HG02973 (cell line): ENCODE measurements around the gene DLST.

Source experiments
- ATAC-seq: cut with Tn5 transposase; IDR thresholded peaks from one replicate; pipeline ENCODE4 v1.9.1; 2021; ENCODE audit warnings: moderate library complexity; ENCODE audit not compliant: unreplicated experiment

The DLST gene

GRCh38 chr14:74893614-74894091 is 11.9 kb downstream of the DLST start:
- peak; percentile 56 for ATAC-seq

GRCh38 chr14:74896400-74896799 is 14.7 kb downstream of the DLST start:
- ATAC-seq: no peak

- ATAC-seq: no peak
Observed at GRCh38 chr14:74897642-74898041, 15.9 kb downstream of the DLST start.

DNA sequence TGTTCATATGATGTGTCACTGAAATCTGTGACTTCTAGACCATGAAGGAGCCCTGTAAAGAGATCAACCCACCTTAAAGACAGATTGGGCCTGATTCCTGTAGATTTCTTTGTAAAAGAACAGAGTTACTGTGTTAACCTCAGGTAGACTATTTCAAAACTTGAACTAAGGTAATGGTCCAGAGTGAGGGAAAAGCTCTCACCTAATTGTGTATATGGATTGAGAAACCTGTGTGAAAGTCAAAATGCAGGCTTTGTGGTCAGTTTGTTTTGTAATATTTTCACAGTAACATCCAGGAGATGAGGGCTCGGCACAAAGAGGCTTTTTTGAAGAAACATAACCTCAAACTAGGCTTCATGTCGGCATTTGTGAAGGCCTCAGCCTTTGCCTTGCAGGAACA is 16.4 kb downstream of the DLST start:
- no peak for ATAC-seq

GRCh38 chr14:74898694-74899093 is 17.0 kb downstream of the DLST start:
- ATAC-seq: no peak

DNA sequence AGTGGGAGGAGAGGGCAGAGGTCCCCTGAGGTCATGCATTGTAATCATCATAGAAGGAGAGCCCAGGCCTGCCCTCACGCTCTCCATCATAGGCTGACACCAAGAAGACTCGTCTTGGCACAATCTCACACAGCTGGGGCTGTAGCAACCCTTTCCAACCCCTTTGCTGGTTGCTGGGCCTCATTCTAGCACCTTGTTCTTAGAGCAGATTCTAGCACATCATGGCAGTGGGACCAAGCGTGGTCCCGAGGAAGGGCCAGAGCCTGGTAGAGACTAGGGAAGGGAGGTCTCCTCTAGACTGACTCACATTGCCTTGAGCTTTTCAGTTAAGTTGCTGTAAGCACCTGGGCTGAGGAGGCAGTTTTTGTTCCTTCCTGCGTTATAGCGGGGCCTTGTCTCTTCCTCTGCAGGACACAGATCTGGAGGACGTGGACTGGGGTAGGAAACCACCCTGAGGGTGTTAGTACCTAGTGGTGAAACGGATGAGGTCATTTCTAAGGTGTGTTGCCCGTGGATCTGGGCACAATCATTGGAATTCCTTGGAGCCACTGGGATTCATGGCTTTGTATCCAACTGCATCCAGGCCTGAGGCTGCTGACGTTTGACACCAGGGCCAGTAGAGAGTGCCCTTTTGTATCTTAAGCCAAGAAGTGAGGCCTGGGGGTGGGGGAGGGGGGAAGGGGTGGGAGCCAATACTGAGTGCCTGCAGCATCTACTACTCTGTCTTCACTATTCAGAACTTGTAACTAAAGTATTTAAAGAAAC is 21.4 kb downstream of the DLST start:
- ATAC-seq: no peak

DNA sequence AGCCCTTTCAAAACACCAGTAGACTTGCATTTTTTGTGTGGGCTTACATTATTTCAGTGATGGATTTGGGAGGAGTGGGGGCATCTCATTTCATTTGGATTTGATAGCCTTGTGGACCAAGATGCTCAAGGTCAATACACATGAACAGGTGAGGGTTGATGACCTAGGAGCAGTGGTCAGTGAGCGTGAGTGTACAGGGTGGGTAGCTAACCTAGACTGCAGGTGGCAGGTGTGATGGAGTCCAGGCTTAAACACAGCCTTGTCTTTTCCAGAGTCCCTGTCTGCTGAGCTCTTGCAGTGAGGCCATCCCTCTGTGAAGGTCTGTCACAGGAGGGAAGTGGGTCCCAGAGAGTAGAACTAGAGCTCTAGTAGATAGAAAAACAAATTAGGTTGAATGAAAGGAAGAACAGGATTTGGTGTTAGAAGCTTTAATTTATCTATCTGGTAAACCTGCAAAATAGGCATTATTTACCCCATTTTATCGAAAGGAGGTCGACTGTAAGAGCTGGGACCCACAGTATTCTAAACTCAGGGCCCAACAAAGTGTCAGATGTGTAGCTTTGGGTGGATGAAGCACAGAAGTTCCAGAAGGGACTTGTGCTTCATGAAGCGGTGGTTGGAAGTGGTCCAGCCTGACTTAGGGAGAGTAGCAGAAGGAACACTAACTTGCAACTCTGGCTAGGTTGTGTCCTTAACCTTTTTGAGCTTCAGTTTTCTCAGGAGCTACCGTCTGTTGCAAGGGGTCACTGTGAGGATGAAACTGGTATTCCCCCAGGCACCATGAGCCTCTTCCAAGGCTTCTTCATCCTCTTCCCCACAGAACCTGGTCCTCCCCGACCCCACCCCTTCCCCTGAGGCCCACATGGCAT is 23.2 kb downstream of the DLST start:
- ATAC-seq: no peak

- ATAC-seq: no peak
Observed at GRCh38 chr14:74905595-74906142, 24.0 kb downstream of the DLST start.

DNA sequence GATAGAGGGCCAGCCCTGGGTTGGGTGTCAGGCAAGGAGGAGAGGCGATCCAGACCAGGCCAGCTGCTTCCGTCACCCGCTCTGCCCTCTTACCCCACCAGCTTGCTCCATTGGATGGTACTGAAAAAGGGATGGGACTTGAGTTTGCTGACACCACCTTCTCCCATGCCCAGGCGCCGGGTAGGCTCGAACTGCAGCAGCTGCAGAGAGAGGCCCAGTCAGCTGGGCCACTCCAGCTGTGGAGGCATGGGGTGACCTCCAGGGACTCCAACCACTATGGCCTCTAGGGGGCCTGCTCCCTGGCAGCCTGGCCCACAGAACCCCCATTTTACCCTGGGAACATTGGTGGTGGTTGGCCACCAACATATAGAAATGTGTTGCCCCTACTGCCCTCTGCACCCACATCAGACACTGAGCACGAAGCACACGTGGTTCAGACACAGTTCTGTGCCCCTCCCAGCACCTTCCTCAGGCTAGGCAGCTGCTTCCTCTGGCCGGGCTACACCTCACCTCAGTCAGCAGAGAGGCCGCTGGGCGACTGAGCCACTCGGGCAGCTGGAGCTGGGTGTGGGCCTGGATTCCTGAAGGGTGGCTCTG is 25.3 kb downstream of the DLST start:
- no peak for ATAC-seq

- ATAC-seq: no peak
Observed at GRCh38 chr14:74907744-74908143, 26.0 kb downstream of the DLST start.

GRCh38 chr14:74908861-74909341 is 27.2 kb downstream of the DLST start:
- ATAC-seq: no peak

DNA sequence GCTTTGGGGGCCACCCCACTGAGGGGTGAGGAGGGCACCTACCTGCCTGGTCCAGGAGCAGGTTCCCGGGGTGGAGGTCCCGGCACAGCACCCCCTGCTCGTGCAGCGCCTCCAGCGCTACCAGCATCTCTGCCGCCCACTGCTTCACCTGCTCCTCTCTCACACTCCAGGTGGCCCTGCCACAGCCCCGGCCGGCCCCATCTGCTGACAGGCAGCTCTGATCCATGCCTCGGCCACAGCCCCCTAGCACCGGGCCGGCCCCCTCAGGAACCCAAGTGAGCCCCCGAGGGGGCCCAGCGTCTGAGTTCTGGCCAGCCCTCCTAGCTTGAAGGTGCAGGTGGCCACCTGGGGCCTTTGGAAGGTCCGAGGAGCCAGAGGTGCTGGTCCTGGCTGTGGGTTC is 27.8 kb downstream of the DLST start:
- ATAC-seq: no peak

DNA sequence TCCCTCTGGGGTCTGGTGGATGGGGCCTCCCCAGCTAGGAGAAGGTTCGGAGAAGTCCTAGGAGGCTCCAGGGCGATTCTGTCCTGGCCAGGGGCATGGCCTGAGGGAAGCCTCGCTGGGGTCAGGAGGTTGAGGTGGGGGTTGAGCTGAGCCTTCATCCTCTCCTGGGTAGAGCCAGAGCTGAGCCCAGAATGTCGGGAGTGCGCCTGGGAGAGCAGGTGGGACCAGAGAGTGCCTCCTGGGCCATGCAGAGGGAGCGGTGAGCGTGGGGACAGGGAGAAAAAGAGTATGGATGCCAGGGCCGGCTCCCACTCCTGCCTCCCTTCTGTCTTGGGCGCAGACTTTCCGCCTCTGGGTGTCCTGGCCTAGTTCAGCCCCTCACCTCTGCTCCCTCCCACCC is 28.2 kb downstream of the DLST start:
- no peak for ATAC-seq

GRCh38 chr14:74910556-74910955 is 28.8 kb downstream of the DLST start:
- ATAC-seq: no peak

- no peak for ATAC-seq
Observed at GRCh38 chr14:74911221-74911620, 29.5 kb downstream of the DLST start.

DNA sequence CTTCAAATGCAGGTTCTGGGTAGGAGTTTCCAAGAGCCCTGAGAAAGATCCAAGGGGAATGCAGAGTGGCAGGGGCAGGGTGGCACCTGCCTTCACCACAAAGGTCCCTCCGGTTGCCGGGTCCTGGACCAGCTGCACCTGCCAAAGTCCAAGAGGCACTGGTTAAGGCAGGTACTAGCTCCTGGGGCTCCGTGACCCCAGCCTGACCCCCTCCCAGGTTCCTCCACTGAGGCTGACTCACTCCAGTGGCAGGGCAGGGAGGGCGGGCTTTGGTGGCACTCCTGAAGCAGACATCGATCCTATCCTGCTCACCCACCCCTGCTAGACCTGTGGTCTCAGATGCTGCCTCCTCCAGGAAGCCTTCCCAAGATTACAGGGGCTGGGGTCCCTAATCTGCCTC is 30.0 kb downstream of the DLST start:
- ATAC-seq: no peak

GRCh38 chr14:74912111-74912510 is 30.4 kb downstream of the DLST start:
- no peak for ATAC-seq

DNA sequence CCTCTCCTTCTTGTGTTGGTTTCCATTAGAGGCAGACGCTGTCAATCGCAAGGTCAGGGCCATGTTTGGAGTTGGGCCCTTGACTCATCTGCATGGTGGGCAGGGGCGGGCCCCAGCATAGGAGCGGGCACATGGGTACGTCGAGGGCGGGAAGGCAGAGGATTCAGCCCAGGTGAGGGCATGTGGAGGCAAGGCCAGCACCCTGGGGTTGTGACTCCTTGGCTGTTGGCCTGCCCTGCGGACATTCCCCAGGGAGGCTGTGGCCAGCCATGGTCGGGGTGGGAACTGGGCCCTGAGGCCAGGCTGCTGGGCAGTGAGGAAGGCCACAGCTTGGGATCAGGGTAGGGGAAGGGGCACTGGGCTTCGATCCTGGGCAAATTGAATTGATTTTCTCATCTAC is 31.1 kb downstream of the DLST start:
- ATAC-seq: no peak

- no peak for ATAC-seq
Observed at GRCh38 chr14:74913393-74913910, 31.7 kb downstream of the DLST start.

GRCh38 chr14:74913986-74914573 is 32.4 kb downstream of the DLST start:
- no peak for ATAC-seq

- no peak for ATAC-seq
Observed at GRCh38 chr14:74915426-74915825, 33.7 kb downstream of the DLST start.
